ENCODE measurements around the gene RAPGEFL1. TPM values are rescaled to one million over a fixed set of nuclear protein-coding genes. Genes with fewer than 3 reads are reported as not detected.

The RAPGEFL1 gene
- total RNA-seq, 1 experiment from 2014 or later = 1.5 TPM

- ATAC-seq = no peak
Observed at GRCh38 chr17:40158438-40159013, 18.7 kb upstream of the RAPGEFL1 start.

GRCh38 chr17:40159456-40159855, 17.8 kb upstream of the RAPGEFL1 start:
- H3K36me3 ChIP-seq (ENCODE audit: low read depth, low read length) = peaks cover 31% of the 10 kb centered on the region; the same call in 1 of the 2 replicates
- TF ChIP-seq CTCF (conservative IDR thresholded peaks at IDR 0.05; ENCODE audit: low read depth, low read length) = no peak
- TF ChIP-seq EZH2phosphoT487 (IDR thresholded peaks at IDR 0.05; ENCODE audit: borderline replicate concordance, low read length) = no peak
- TF ChIP-seq EZH2 (IDR thresholded peaks at IDR 0.05; ENCODE audit: low read length, unreplicated experiment) = no peak
- H3K79me2 ChIP-seq (ENCODE audit: low read length) = peaks cover 22% of the 10 kb centered on the region
- ChIA-PET CTCF (no interaction called here), POLR2A (ENCODE audit: unreplicated experiment) (no interaction called here)
- no peak overlapping the region for H3K9ac ChIP-seq (ENCODE audit: low read length)
- ATAC-seq (no peak), DNase-seq (no peak)
- H3F3A ChIP-seq (ENCODE audit: low read length, unreplicated experiment) = no peaks in the 10 kb centered on the region
- no peak overlapping the region for H3K4me3 ChIP-seq (ENCODE audit: low read length)
- H3K27me3 ChIP-seq (ENCODE audit: low read length) = no peaks in the 10 kb centered on the region
- no peaks in the 10 kb centered on the region for H3K9me3 ChIP-seq (ENCODE audit: low read length)
- no peak overlapping the region for H3K27ac ChIP-seq (ENCODE audit: low read length)
- H3K9me2 ChIP-seq (replicated peaks; ENCODE audit: low read length) = no peaks in the 10 kb centered on the region
- no peak overlapping the region for H2AFZ ChIP-seq (ENCODE audit: low read length)
- no peaks in the 10 kb centered on the region for H4K20me1 ChIP-seq (ENCODE audit: low read length)
- H3K4me1 ChIP-seq (ENCODE audit: insufficient read depth, low read length) = no peaks in the 10 kb centered on the region
- H3K4me2 ChIP-seq (ENCODE audit: low read length) = no peak overlapping the region
- BruUV-seq (replicated peaks) = no TSS peak
- intact Hi-C loops (cut with micrococcal nuclease) = no loop called here

More at GRCh38 chr17:40158438-40159013, 18.7 kb upstream of the RAPGEFL1 start:
- H3K79me2 ChIP-seq (ENCODE audit: low read length) = peaks cover 26% of the 10 kb centered on the region
- DNase-seq = no peak
- no peak overlapping the region for H3K4me3 ChIP-seq (ENCODE audit: low read length)
- H3K27me3 ChIP-seq (ENCODE audit: low read length) = no peaks in the 10 kb centered on the region
- TF ChIP-seq EZH2 (IDR thresholded peaks at IDR 0.05; ENCODE audit: low read length, unreplicated experiment) (no peak), CTCF (conservative IDR thresholded peaks at IDR 0.05; ENCODE audit: low read depth, low read length) (no peak), EZH2phosphoT487 (IDR thresholded peaks at IDR 0.05; ENCODE audit: borderline replicate concordance, low read length) (no peak)
- no peak overlapping the region for H3K27ac ChIP-seq (ENCODE audit: low read length)
- no peaks in the 10 kb centered on the region for H3K9me3 ChIP-seq (ENCODE audit: low read length)
- intact Hi-C loops (cut with micrococcal nuclease) = no loop called here
- H3K9me2 ChIP-seq (replicated peaks; ENCODE audit: low read length) = no peaks in the 10 kb centered on the region
- POLR2A ChIA-PET (ENCODE audit: unreplicated experiment) = no interaction called here
- H3K36me3 ChIP-seq (ENCODE audit: low read depth, low read length) = peaks cover 31% of the 10 kb centered on the region; the same call in 1 of the 2 replicates
- H3K4me1 ChIP-seq (ENCODE audit: insufficient read depth, low read length) = no peaks in the 10 kb centered on the region
- CTCF ChIA-PET = no interaction called here
- no peak overlapping the region for H3K4me2 ChIP-seq (ENCODE audit: low read length)
- no peak overlapping the region for H3K9ac ChIP-seq (ENCODE audit: low read length)
- H4K20me1 ChIP-seq (ENCODE audit: low read length) = no peaks in the 10 kb centered on the region
- no TSS peak for BruUV-seq (replicated peaks)
- no peaks in the 10 kb centered on the region for H3F3A ChIP-seq (ENCODE audit: low read length, unreplicated experiment)
- H2AFZ ChIP-seq (ENCODE audit: low read length) = no peak overlapping the region

- intact Hi-C loops (cut with micrococcal nuclease) = loop anchor here (1.0 kb wide), 1 partner anchor 54 kb away; no protein-coding TSS in a partner anchor
- ATAC-seq = no peak
- Histone ChIP-seq H3K79me2 (ENCODE audit: low read length) (no peaks in the 10 kb centered on the region), H3K9me2 (replicated peaks; ENCODE audit: low read length) (no peaks in the 10 kb centered on the region), H2AFZ (ENCODE audit: low read length) (no peak overlapping the region), H3K4me1 (ENCODE audit: insufficient read depth, low read length) (no peaks in the 10 kb centered on the region), H4K20me1 (ENCODE audit: low read length) (no peaks in the 10 kb centered on the region), H3K36me3 (ENCODE audit: low read depth, low read length) (peaks cover 47% of the 10 kb centered on the region), H3K4me3 (ENCODE audit: low read length) (no peak overlapping the region), H3F3A (ENCODE audit: low read length, unreplicated experiment) (no peaks in the 10 kb centered on the region), H3K4me2 (ENCODE audit: low read length) (no peak overlapping the region), H3K9me3 (ENCODE audit: low read length) (no peaks in the 10 kb centered on the region), H3K9ac (ENCODE audit: low read length) (no peak overlapping the region), H3K27me3 (ENCODE audit: low read length) (no peaks in the 10 kb centered on the region), H3K27ac (ENCODE audit: low read length) (no peak overlapping the region)
- DNase-seq = no peak
- ChIA-PET CTCF (interaction anchor here (0.9 to 1.9 kb wide), 5 partner anchors 26 to 92 kb away, joined by 3 to 26 read pairs (median 3); no protein-coding TSS in a partner anchor), POLR2A (ENCODE audit: unreplicated experiment) (no interaction called here)
- TF ChIP-seq EZH2 (IDR thresholded peaks at IDR 0.05; ENCODE audit: low read length, unreplicated experiment) (no peak), CTCF (conservative IDR thresholded peaks at IDR 0.05; ENCODE audit: low read depth, low read length) (no peak), EZH2phosphoT487 (IDR thresholded peaks at IDR 0.05; ENCODE audit: borderline replicate concordance, low read length) (no peak)
- no TSS peak for BruUV-seq (replicated peaks)
Observed at GRCh38 chr17:40167685-40168261, 9.5 kb upstream of the RAPGEFL1 start.

All from PC-3 (cell line).